Measurements from ENCODE around the gene DAZ3.
"Not testable (repeated sequence)": the region's sequence is repeated elsewhere in the genome, so short reads cannot be mapped to it uniquely, and the experiment has no call there.

The DAZ3 gene, protein sequence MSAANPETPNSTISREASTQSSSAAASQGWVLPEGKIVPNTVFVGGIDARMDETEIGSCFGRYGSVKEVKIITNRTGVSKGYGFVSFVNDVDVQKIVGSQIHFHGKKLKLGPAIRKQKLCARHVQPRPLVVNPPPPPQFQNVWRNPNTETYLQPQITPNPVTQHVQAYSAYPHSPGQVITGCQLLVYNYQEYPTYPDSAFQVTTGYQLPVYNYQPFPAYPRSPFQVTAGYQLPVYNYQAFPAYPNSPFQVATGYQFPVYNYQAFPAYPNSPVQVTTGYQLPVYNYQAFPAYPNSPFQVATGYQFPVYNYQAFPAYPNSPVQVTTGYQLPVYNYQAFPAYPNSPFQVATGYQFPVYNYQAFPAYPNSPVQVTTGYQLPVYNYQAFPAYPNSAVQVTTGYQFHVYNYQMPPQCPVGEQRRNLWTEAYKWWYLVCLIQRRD

DNA sequence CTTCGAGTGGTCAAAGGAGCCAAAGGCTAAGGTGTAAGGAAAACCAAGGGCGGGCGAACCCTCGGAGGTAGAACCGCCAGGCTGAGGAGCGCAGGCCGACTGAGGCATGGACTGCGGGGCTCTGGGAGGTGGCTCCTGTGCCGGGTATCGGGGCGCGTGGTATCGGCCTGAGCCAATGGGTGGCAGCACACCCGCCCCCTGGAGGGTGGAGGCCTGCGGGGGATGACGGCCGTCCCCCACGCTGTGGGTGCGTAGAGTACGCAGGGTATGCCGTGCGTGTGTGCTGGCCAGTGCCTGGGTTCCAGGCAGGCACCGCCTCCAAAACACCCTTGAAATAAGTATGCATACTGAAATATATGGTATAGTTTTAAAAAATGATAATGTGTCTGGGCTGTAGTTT is at the start of gene DAZ3:
Gene DAZ3 (minus strand): TSS at position 101 of the 400 bp plus-strand sequence. CDS start 208 bp downstream, outside the sequence.
- not testable (repeated sequence) for DNase-seq

DNA sequence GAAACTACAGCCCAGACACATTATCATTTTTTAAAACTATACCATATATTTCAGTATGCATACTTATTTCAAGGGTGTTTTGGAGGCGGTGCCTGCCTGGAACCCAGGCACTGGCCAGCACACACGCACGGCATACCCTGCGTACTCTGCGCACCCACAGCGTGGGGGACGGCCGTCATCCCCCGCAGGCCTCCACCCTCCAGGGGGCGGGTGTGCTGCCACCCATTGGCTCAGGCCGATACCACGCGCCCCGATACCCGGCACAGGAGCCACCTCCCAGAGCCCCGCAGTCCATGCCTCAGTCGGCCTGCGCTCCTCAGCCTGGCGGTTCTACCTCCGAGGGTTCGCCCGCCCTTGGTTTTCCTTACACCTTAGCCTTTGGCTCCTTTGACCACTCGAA is 20.4 kb upstream of the DAZ3 start, which contains the start of gene DAZ4:
Gene DAZ4 (plus strand): TSS at position 301 of the 400 bp plus-strand sequence. CDS start 208 bp downstream, outside the sequence.
- not testable (repeated sequence) for DNase-seq

DNA sequence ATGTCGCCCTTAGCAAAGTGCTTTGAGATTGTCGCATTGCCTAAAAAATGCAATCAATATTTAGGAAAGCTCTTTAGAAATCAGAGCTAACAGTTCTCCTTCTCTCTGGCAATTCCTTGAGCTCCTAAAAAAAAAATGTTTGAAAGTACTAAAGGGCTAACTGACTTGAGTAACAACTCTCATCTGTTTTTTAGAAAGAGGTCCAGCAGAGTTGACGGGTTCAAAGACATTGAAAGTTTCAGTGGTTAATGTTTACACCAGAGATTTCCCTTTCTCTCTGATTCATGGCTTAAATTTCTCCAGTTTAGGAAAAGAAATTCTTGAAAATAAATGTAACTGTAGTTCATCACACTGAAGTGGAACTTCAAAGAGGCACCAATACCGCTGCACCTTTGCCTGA is 11.9 kb upstream of the DAZ3 start:
- not testable (repeated sequence) for DNase-seq

DNA sequence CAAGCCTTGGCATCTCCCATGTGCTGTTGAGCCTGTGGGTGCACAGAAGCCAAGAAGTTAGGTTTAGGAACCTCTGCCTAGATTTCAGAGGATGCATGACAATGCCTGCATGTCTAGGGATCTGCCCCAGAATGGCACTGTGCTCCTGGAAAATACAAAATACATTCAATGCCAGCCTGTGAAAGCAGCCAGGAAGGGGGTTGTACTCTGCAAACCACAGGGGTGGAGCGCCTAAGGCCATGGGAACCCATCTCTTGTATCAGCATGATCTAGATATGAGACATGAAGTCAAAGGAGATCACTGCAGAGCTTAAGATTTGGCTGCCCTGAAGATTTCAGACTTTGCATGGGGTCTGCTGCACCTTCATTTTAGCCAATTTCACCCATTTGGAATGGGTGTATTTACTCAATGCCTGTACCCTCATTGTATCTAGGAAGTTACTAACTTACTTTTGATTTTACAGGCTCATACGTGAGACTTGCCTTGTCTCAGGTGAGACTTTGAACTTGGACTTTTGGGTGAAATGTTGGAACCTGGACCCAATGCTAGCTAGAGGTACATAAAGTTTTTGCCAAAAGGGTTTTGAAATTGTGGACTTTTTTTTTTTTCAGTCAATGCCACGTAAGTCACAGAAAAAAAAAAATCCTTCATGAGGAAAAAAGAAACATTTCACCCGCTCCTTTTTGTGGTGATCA is 11.1 kb upstream of the DAZ3 start:
- DNase-seq = not testable (repeated sequence)

DNA sequence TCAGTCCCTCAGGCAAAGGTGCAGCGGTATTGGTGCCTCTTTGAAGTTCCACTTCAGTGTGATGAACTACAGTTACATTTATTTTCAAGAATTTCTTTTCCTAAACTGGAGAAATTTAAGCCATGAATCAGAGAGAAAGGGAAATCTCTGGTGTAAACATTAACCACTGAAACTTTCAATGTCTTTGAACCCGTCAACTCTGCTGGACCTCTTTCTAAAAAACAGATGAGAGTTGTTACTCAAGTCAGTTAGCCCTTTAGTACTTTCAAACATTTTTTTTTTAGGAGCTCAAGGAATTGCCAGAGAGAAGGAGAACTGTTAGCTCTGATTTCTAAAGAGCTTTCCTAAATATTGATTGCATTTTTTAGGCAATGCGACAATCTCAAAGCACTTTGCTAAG is 8.6 kb upstream of the DAZ3 start:
- not testable (repeated sequence) for DNase-seq
